C4-2B (cell line): Measurements from ENCODE around the gene CD84.

Experiments
- CTCF ChIP-seq: fragments of 450-650 bp; conservative IDR thresholded peaks from 2 replicates; pipeline ENCODE4 v1.5.1; 2017; ENCODE audit warnings: mild to moderate bottlenecking
- ZFX ChIP-seq: fragments of 450-650 bp; IDR thresholded peaks from 2 replicates; pipeline ENCODE4 v1.6.1; 2017

GRCh38 chr1:160607672-160608032 is 28.4 kb upstream of the CD84 start:
- TF ChIP-seq CTCF (no peak), ZFX (no peak)
